GM18873 (cell line): Measurements from ENCODE around the gene CDIP1.

Experiments used
- ATAC-seq: cut with Tn5 transposase; IDR thresholded peaks from one replicate; pipeline ENCODE4 v1.9.1; 2021; ENCODE audit warnings: mild to moderate bottlenecking, moderate library complexity, moderate number of reproducible peaks; ENCODE audit not compliant: unreplicated experiment, low FRiP score

Gene CDIP1

DNA sequence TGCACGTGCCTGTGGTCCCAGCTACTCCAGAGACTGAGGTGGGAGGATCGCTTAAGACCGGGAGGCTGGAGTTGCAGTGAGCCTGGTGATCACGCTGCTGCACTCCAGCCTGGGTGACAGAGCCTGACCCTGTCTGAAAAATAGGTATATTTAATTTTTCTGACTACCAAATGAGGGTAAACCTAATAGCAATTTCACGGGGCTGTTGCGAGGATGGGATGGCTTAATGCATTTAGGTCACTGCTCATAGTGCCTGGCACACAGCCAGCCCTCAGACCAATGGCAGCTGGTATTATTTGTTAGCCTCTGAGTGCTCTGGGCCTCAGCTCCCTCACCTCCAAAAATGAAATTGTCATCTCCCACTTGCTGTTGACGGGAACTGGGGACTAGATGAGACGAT is 5.9 kb upstream of the CDIP1 start:
- ATAC-seq = no peak

DNA sequence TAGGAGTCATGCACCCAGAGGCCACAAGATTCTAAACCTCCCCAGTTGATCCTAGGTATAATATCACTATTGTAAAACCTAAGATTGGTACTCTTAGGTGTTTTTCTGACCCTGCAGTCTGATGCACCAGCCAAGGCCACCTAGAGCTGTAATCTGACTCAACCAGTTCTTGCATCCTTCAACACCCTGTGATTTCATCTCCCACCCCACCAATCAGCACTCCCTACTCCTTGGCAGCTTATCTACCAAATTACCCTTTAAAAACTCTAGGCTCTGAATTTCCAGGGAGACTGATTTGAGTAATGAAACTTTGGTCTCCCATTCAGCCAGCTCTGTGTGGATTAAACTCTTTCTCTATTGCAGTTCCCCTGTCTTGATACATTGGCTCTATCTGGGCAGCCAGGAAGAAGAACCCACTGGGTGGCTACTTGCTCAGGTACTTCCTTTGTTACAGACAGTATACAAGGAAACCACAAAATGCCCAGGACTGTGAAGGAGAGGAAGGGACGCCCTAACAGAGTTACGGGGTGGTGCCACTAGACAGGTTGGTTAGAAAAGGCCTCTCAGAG is 1.2 kb upstream of the CDIP1 start:
- no peak for ATAC-seq

DNA sequence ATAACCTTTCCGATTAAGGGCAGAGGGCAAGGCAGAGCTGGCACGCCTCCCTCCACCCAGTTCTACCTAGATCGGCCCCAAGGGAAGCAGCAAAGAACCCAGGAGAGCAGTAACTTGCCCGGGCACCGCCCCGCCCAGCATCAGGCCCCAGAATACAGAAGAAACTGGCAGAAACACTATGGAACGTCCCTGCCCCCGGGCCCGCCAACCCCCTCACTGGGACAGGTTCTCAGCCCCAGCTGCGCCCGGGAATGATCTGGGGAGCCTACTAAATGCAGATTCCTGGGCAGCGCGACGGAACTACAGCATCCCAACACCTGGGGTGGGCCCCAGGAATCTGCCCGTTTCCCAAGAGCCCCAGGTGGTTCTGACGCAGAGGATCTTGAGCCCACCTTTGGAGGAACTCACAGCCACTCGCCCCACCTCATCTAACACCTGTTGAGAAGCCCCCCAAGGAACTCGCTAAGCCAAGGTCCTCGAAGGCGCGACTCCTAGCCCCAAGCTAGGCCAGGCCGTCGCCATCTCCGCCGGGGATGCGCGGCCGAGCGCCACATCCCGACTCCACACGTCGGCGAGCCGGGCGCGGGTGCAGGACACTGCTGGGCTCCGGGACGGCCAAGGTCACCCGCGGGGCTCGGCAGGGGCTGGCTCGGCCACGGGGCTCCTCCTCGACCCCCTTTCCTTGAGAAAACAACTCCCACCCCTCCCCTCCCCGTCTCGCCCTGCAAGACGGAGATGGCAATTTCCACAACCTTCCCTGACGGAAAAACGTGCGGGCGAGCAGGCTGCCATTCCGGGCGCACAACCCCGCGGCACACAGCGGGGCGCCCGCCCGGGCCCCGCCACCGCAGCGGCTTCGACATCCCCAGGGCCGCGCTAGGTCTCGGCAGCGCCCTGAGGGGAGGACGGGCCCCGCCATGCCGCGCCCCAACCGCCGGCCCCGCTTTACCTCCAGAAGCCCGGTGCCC is 913 bp downstream of the CDIP1 start:
- no peak for ATAC-seq

DNA sequence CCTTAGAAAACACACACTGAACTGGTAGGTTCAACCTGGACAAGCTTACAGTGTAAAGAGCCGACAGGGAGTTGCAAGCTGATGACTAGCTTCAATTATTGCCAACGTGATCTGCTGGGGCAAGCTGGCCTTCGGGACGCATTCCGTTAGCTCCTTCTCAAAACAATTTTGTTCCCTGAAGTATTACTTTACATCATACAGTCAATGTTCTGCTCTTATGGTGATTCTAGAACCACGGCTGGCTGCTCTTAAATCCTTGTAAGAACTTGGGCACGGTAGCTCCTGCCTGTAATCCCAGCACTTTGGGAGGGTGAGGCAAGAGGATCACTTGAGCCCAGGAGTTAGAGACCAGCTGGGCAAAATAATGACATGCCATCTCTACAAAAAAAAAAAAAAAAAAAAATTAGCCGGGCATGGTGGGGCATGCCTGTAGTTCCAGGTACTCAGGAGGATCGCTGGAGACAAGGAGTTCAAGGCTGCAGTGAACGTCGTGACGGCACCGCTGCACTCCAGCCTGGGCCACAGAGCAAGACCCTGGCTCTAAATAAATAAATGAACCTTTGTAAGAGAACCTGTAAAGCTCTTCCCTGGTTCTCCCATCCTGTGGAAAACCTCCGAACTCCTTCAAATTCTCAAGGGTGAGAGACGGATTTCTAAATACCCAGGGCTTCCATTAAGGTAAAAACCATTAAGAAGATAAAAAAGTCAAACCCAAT is 2.0 kb downstream of the CDIP1 start:
- ATAC-seq = no peak

DNA sequence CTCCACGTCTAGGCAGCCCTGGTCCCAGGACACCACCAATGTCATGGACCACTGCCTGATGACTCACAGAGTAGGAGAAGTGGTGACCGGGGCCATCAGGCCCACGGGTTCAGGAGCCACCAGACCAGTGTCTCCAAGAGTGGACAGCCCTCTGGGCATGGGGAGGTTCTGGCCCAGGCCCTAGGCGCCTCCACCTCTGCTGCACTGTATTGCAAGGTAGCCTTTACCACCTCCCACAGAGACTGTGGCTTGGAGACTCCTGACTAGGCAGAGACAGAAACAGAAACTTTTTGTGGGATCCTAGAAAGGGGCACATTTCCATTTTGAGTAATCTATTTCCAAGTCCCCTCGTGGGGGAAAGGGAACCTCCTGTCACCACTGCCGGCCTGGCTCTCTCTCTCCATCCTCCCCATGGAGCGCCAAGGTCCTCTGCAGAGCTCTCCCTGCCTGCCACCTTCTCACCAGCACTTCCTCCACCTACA is 2.9 kb downstream of the CDIP1 start:
- no peak for ATAC-seq

DNA sequence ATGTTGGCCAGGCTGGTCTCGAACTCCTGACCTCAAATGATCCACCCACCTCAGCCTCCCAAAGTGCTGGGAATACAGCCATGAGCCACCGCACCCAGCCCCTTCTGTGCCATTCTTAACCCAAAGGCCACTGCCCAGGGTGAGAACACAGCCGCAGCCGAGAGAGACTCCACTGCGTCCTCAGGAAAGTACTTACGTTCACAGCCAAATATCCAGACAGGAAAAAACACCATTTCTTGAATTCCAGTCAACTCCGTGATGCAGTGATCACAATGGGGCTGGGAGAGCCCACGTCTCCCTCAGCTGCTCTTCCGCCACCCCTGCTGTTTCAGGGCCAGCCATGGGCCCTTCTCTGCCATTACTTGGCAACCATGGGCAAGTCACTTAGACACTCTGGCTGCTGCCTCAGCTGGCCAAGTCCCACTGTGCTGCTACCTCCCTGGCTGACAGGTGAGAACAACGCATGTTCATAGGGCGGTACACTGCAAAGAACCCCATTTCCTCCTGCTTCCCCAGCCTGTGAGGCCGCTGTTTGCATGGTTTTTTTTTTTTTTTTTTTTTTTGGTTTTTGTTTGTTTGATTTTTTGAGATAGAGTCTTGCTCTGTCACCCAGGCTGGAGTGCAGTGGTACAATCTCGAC is 4.3 kb downstream of the CDIP1 start:
- no peak for ATAC-seq

DNA sequence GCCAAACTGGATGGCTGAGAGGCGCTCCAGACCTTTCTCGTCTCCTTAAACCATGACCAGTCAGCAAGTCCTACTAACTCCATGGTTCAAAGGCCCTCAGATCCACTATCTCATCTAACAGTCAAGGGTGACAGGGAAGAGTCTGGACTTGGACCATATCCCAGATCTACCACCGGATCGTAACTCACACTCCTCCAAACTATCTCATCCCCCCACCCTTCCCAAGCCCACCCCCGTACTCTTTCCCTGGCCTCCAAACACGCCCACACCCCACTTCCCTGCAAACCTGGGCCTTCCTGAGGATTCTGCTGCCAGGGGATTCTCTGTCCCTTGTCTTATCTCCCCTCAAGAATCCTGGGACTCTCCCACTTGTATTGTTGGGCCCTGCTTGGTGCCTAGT is 5.1 kb downstream of the CDIP1 start:
- no peak for ATAC-seq

DNA sequence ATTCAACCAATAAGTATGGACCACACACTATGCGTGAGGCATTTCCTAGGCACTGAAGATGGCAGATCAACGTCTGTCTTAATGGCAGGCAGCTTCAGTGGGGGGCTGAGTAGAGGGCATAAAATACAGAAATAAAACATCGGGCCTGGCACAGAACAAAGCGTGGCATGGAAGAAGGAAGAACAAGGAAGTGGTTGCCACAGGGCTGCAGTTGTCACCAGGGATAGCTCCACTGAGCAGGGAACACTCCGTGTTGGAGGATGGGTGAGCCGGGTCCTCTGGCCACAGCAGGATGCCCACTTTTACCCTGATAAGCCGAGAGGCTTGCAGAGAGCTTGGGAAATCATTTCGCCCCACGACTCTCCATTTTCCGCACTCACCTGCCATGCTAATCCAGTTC is 6.3 kb downstream of the CDIP1 start:
- no peak for ATAC-seq

DNA sequence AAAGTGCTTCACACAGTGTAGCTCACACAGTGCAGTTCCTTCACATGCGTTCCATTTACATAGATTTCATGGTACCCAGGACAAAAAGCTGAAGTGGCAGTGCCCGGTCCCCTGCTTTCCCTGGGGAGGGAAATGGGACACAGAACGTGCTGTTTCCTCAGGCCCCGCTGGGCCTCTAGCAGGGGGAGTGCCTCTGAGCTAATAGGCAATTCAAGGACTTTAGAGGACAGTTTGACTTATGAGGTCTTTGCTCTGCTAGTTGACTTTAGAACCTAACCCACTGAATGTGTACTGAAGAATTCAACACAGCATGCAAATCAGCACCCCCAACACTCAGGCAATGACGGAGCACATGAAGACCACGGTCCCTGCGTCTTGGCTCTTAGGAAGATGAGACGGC is 6.8 kb downstream of the CDIP1 start:
- ATAC-seq = no peak

DNA sequence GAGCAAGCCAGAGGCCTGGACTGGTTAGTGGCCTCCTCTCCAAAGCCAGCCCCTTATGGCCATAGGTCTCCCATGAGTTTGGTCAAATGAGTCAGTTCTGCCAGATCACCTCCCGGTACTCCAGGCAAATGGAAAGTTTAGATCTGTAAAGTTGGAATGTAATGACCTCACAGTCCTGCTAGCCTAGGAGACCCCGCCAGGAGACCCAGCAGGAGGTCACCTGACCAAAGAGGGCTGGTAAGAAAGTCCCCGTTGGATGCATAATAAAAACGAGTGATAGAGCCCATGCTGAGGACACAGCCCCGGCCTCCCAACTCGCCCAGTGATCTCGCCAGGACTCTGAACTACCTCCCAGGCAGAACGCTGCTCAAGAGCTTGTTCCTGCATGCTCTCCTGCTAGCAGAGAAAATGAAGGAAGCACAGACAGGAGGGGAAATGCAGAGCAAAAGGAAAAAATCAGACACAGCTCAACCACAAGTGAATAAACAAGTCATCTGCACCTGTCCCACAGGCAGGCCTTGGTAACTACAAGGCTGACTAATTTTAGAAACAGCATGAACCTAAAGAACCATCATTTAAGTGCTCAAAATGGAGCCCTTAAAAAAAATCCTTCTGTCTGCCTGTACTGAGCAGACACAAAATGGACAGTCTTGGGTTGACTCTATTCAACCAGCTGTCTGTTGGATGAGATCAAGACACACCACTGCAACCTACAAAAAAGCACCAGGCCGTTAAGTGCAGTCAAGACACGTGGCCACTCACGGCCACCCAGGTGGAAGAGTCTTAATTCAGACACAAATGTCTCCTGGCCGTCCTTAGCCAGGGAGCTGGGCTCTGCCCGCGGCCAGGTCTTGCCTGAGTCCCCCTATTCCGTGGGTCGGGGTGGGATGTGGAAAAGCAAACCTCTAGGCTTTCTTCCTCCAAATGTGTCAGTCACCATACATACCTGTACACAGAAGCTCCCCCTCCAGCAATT is 9.2 kb downstream of the CDIP1 start:
- ATAC-seq = no peak

DNA sequence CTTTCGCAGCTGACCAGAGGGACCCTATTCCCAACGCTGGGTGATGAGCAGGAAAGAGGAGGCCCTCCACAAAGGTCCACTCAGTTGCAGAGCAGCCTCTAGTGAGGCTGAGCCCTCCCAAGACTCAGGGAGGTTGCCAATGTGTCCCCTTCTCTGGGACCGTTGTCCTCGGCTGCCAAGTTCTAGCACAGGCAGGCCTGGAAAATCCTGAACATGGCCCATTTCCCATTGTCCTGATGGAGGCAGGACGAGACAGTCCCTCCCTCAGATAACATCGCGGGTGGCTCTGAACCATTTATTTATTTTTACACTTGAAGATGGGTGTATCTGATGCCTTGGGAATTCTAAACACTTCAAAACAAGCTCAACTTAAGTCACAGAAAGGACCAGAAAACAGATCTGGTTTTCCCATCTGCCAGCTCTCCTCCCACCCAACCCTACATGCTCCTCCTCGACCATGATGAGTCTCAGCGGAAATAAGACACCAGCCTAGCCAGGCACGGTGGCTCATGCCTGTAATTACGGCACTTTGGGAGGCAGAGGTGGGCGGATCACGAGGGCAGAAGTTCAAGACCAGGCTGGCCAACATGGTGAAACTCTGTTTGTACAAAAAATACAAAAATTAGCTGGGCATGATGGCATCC is 12.8 kb downstream of the CDIP1 start:
- no peak for ATAC-seq

DNA sequence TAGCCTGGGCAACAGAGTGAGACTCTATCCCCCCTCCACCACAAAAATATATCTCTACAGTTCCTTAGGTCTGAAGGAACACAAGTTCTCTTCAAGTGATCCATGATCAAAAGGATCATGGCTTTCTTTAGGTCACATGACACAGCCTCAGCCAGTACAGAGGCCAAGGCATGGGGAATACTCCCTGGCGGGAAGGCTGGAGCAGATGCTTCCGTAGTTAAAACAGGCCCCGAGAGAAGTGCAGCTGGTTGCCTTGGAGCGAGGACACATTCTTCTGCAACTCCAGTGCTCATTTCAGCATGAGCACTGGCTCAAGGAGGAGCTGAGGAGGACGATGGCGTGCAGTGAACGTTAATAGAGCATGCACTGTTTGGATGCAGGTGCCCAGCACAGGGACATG is 13.5 kb downstream of the CDIP1 start:
- no peak for ATAC-seq

DNA sequence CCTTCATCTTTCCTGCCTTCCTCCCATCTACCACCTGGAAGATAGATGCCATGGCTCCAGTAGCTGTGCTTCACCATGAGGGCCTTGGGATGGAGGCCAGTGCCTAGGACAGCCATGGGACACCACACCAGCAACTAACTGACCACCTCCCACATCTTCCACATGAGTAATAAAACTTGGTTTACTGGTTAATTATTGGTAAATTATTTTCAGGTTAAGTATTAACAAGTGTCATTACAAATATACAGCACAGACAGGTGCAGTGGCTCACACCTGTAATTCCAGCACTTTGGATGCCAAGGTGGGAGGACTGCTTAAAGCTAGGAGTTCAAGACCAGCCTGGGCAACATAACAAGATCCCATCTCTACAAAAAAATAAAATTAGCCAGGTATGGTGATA is 14.0 kb downstream of the CDIP1 start:
- no peak for ATAC-seq

DNA sequence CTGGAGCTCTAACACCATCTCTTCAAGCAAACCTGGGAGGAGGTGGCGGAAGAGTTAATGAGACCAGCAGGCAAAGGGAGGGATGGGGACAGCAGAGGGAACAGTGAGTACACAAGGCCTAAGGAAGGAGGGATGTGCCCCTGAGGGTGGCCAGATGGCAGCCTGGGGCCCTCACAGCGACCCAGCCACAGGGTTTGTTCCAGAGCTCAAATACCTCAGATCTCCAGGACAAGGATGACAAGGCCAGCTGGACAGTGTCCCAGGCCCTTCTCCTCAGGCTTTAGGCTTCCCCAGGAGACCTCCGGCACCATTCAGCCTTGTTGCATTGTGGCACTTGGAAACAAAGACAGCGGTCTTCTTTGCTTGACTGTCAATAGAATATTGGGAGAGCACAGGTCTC is 14.9 kb downstream of the CDIP1 start:
- no peak for ATAC-seq

DNA sequence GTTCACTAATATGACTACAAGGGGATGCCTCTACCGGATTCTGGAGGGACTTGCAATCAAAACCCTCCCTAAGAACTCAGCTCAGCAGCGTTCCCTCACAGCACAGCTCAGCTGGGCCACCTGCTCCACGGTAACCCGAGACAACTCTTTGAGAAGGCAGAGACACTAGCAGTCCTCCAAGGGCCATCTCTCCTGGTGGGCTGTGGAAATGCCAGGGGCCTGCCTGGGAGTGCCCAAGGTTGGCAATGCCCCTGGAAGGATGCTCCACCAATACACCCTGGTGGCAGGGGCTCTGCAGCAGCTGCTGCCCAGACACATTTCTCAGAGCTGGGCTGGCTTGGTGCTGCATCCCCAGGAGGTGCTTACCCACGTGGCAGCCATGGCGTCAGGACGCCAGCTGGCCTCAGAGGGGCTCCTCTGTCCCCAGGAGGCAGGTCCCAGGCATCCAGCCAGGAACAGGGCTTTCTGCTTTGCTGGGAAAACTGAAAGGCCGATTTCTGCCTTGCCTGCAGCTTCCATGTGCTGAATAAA is 16.5 kb downstream of the CDIP1 start:
- ATAC-seq = no peak

DNA sequence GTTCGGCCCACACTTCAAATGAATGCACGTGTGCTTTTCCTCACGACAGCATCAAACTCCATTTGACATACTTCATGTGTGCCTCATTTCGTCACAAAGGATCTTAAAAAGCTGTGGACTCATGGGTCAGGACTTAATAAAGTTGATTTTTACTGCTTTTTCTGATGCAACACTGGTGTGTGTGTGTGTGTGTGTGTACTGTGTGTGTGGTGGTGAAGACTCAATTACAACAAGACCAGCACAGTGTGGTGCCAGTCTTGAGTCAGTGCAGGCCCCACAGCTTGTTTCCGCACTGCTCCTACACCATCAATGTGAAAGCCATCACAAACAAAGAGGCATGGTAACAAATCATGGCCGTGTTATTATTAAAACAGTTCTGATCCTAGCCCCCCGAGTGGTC is 17.7 kb downstream of the CDIP1 start:
- no peak for ATAC-seq

DNA sequence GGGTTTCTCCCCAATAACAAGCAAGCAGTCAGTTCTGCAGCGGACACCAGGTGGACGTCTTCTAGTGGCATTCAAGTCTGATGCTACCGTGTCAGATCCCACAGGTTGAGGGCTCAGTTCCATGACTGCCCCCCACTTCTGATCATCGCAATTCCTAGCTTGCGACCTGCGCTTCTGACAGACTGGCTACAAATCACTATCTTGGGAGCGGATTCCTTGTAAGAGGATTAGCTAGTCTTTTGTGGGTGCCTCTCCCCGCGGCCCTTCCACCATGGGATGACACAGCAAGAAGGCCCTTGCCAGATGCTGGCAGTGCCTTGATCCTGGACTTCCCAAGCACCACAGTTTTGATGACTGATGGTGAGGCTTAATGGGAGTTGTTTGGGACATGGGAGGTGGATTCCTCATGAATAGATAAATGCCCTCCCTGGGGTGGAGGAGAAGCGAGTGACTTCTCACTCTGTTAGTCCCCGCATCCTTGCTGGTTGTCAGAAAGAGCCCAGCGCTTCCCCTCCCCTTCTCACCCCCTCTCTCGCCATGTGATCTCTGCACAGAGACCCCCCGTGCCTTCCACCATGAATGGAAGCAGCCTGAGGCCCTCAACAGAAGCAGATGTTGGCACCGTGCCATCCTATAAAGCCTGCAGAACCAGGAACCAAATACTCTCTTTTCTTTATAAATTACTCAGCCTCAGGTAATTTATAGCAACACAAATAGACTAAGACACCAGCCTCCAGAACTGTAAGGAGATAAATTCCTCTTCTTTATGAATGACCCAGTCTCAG is 19.1 kb downstream of the CDIP1 start:
- ATAC-seq = no peak
